Lung (tissue), 12 donors: Measurements from ENCODE around the gene CTR9. TPM values are rescaled to one million over a fixed set of nuclear protein-coding genes. Genes with fewer than 3 reads are reported as not detected.
A peak's percentile ranks its signal among the peaks of the same experiment; 100 is the strongest.

Experiments used
- ATAC-seq: fragments of 200-7000 bp; cut with Tn5 transposase; one replicate; pipeline ENCODE4 v1.9.1; 2020; ENCODE audit warnings: moderate number of reproducible peaks; ENCODE audit not compliant: insufficient read depth, low FRiP score
- DNase-seq, 3 donors: peaks; one replicate each; pipeline ENCODE4 v3.0.0-alpha.2; 2013 to 2017
- H3K27ac ChIP-seq, 2 donors: one replicate each; pipeline ENCODE4 v1.5.1; 2013; ENCODE audit warnings: mild to moderate bottlenecking in 2 of 2, moderate library complexity in 2 of 2, control low read depth in 1 of 2, inconsistent platforms in 1 of 2, low read depth in 1 of 2, low read length in 1 of 2
- H3K27me3 ChIP-seq, 3 donors: one replicate each; pipeline ENCODE4 v1.5.1; 2013; ENCODE audit warnings: low read length in 2 of 3; ENCODE audit not compliant: control insufficient read depth in 3 of 3, insufficient read depth in 3 of 3
- H3K36me3 ChIP-seq, 4 donors: one replicate each; pipeline ENCODE4 v1.5.1; 2013; ENCODE audit warnings: low read length in 4 of 4, mild to moderate bottlenecking in 1 of 4, moderate library complexity in 1 of 4; ENCODE audit not compliant: control insufficient read depth in 4 of 4, insufficient read depth in 4 of 4
- H3K4me1 ChIP-seq, 5 donors: one replicate each; pipeline ENCODE4 v1.5.1; 2013; ENCODE audit warnings: low read length in 5 of 5, mild to moderate bottlenecking in 2 of 5, moderate library complexity in 1 of 5; ENCODE audit not compliant: control insufficient read depth in 5 of 5, insufficient read depth in 5 of 5
- H3K4me3 ChIP-seq: one replicate; pipeline ENCODE4 v1.5.1; 2013; ENCODE audit warnings: mild to moderate bottlenecking, control low read depth, moderate library complexity
- H3K9ac ChIP-seq, 2 donors: one replicate each; pipeline ENCODE4 v1.5.1; 2013; ENCODE audit warnings: low read length in 2 of 2, control low read depth in 1 of 2; ENCODE audit not compliant: insufficient read depth in 1 of 2
- H3K9me3 ChIP-seq, 4 donors: one replicate each; pipeline ENCODE4 v1.5.1; 2013; ENCODE audit warnings: low read length in 3 of 4, mild to moderate bottlenecking in 1 of 4, moderate library complexity in 1 of 4; ENCODE audit not compliant: control insufficient read depth in 4 of 4, insufficient read depth in 3 of 4
- CTCF ChIP-seq: IDR thresholded peaks from 2 replicates; pipeline ENCODE4 v1.5.1; 2012; ENCODE audit warnings: mild to moderate bottlenecking; ENCODE audit errors: control extremely low read depth, extremely low read depth
- WGBS, 2 donors: extraction: QIAGEN DNeasy Blood & Tissue Kit; methylation state at CpG; one replicate each; pipeline ENCODE4 v1.1.7; 2013; 5-methylcytosine and 5-hydroxymethylcytosine counted together
- polyA plus RNA-seq, 2 donors: library from polyadenylated mRNA; stranded (reverse); fragments of 200-250 nt; gene quantifications; one replicate each; pipeline ENCODE4 v1.2.1, GENCODE V29; 2013
- total RNA-seq, 2 donors: library from RNA; depleted of rRNA in 1 of 2; stranded (reverse); fragments of >200 nt in 1 of 2; gene quantifications; one replicate each; pipeline ENCODE4 v1.2.1, GENCODE V29; 2014 to 2021
- donor health status: control.
- donor health status: control.
- donor health status: Bipolar disorder and iron deficiency.
- donor health status: healthy.
- donor health status: DM: yes; HTN: yes; CAD: no.

CTR9 gene
- total and polyA plus RNA-seq, 4 donors = 13.2 to 40.0 (median 22.1) TPM

GRCh38 chr11:10785146-10785474 lies 34.1 kb downstream of the CTR9 start:
- peaks cover 0 to 6% (median 3%) of the 10 kb centered on the region in 5 donors for H3K4me1 ChIP-seq
- no peak overlapping the region for H3K27ac ChIP-seq
- H3K9me3 ChIP-seq = no peaks in the 10 kb centered on the region
- ATAC-seq (no peak), DNase-seq (no peak)
- no peak for TF ChIP-seq CTCF
- H3K36me3 ChIP-seq = peaks cover 0 to 3% (median 2%) of the 10 kb centered on the region in 4 donors
- H3K27me3 ChIP-seq = no peaks in the 10 kb centered on the region
- no peak overlapping the region for H3K9ac ChIP-seq
- 54 to 78% methylated on average over 4 of the region's 4 CpGs for WGBS, 2 donors
- H3K4me3 ChIP-seq = no peak overlapping the region

- no peak for DNase-seq
- no peak overlapping the region for H3K27ac ChIP-seq
- WGBS, 2 donors = 79 to 80% methylated on average over 5 of the region's 5 CpGs
- H3K9ac ChIP-seq = no peak overlapping the region
- no peaks in the 10 kb centered on the region for H3K27me3 ChIP-seq
- ATAC-seq = no peak
- TF ChIP-seq CTCF = no peak
- no peaks in the 10 kb centered on the region for H3K36me3 ChIP-seq
- H3K9me3 ChIP-seq = no peaks in the 10 kb centered on the region
- H3K4me1 ChIP-seq = peaks cover 0 to 6% (median 3%) of the 10 kb centered on the region in 5 donors
- H3K4me3 ChIP-seq = no peak overlapping the region
Observed at GRCh38 chr11:10786451-10786850, 35.4 kb downstream of the CTR9 start.

GRCh38 chr11:10792385-10793068 lies 41.5 kb downstream of the CTR9 start:
- 12 to 13% methylated on average over 24 of the region's 24 CpGs for WGBS, 2 donors
- Histone ChIP-seq H3K4me1 (peaks cover 0 to 4% (median 0%) of the 10 kb centered on the region in 5 donors), H3K4me3 (no peak overlapping the region), H3K27me3 (no peaks in the 10 kb centered on the region), H3K9ac (no peak overlapping the region), H3K36me3 (peaks cover 5 to 14% (median 13%) of the 10 kb centered on the region in 4 donors), H3K9me3 (no peaks in the 10 kb centered on the region), H3K27ac (no peak overlapping the region)
- ATAC-seq (peak; percentile 80), DNase-seq (peak; percentile 67 to 78 (median 74))
- TF ChIP-seq CTCF = peak; percentile 81
